ENCODE measurements around the gene PRPF40B. TPM values are rescaled to one million over a fixed set of nuclear protein-coding genes. Genes with fewer than 3 reads are reported as not detected.

PRPF40B gene
- total and polyA plus RNA-seq, 9 of the 15 experiments (the other 6 are each of a cell fraction or from before 2014, with no cell fraction given), result 0.55 to 10.6 (median 4.8) TPM

DNA sequence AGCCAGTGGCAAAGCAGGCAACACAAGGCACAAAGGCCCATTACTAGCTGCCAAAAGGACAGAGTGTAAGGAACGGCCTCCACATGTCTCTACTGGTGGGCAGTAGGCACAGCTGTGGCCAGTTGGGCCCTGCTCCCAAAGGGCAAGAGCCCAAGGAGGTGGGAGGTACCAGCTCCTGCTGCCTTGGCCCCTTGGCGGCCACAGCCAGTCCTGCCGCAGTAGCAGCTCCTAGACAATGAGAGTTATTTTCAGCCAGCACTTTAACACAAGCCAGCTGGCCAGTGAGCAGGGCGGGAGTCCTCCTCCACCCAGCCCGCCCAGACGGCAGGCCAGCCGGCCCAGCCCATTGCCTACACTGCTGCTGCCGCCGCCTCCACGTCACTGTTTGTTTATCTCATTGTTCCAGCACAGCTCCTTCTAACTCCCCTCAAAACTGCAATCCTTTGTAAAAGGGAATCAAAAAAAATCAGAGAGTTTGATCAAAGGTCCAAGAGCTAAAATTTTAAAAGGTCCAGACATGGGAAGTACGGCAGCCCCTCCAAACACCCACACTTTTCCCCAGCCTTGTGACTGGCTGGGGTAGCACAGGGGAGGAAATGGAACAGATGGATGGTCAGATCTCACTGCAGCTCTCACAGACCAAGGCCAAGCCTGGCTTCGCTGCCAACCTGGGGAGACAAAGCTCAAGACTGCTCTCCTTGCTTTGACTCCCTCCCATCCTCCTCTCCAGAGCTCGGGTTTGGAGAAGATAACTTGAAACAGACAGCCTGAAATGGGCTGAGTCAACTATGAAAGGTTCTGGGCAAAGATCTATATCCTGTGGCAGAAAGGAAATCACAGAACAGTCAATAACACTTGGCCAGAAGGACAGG, 50.3 kb downstream of the PRPF40B start (continued):
- TF ChIP-seq UBTF (IDR thresholded peaks at IDR 0.05; ENCODE audit: borderline replicate concordance in 1 of 2, low read depth in 2 of 2, low read length in 2 of 2), result peak; percentile 98 to 99
- TF ChIP-seq BCOR (IDR thresholded peaks at IDR 0.05), result no peak
- TF ChIP-seq MNT (conservative IDR thresholded peaks at IDR 0.05), result peak in 1 of 2 experiments; percentile 76; a peak in 3 of 4 replicates
- TF ChIP-seq ZKSCAN3 (CRISPR knock-in tag; IDR thresholded peaks at IDR 0.05), result no peak
- no peak for TF ChIP-seq DDX20 (tag; IDR thresholded peaks at IDR 0.05; ENCODE audit: low read depth)
- peak; percentile 62; the same call in 1 of the 2 replicates for TF ChIP-seq CBFA2T2 (conservative IDR thresholded peaks at IDR 0.05)
- no peak for TF ChIP-seq TCF7 (IDR thresholded peaks at IDR 0.05; ENCODE audit: borderline replicate concordance)
- no peak for TF ChIP-seq RBM34 (IDR thresholded peaks at IDR 0.05; ENCODE audit: borderline replicate concordance, insufficient read depth, low read length)
- TF ChIP-seq, protein P1, sequence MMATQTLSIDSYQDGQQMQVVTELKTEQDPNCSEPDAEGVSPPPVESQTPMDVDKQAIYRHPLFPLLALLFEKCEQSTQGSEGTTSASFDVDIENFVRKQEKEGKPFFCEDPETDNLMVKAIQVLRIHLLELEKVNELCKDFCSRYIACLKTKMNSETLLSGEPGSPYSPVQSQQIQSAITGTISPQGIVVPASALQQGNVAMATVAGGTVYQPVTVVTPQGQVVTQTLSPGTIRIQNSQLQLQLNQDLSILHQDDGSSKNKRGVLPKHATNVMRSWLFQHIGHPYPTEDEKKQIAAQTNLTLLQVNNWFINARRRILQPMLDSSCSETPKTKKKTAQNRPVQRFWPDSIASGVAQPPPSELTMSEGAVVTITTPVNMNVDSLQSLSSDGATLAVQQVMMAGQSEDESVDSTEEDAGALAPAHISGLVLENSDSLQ (IDR thresholded peaks at IDR 0.05), result no peak
- TF ChIP-seq ZBTB34 (CRISPR knock-in tag; IDR thresholded peaks at IDR 0.05), result no peak
- no peak for TF ChIP-seq ZNF143 (CRISPR knock-in tag; IDR thresholded peaks at IDR 0.05)
- no peak for TF ChIP-seq KLF13 (tag; IDR thresholded peaks at IDR 0.05; ENCODE audit: borderline replicate concordance, low read depth)
- no peak for TF ChIP-seq ZKSCAN8 (CRISPR knock-in tag; IDR thresholded peaks at IDR 0.05)
- TF ChIP-seq, protein P2, sequence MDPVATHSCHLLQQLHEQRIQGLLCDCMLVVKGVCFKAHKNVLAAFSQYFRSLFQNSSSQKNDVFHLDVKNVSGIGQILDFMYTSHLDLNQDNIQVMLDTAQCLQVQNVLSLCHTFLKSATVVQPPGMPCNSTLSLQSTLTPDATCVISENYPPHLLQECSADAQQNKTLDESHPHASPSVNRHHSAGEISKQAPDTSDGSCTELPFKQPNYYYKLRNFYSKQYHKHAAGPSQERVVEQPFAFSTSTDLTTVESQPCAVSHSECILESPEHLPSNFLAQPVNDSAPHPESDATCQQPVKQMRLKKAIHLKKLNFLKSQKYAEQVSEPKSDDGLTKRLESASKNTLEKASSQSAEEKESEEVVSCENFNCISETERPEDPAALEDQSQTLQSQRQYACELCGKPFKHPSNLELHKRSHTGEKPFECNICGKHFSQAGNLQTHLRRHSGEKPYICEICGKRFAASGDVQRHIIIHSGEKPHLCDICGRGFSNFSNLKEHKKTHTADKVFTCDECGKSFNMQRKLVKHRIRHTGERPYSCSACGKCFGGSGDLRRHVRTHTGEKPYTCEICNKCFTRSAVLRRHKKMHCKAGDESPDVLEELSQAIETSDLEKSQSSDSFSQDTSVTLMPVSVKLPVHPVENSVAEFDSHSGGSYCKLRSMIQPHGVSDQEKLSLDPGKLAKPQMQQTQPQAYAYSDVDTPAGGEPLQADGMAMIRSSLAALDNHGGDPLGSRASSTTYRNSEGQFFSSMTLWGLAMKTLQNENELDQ (CRISPR knock-in tag; IDR thresholded peaks at IDR 0.05; ENCODE audit: borderline replicate concordance), result no peak
- TF ChIP-seq ZNF584 (CRISPR knock-in tag; IDR thresholded peaks at IDR 0.05; ENCODE audit: low read depth), result peak; percentile 83; the same call in 1 of the 2 replicates
- peak; percentile 33 for TF ChIP-seq ZFX (CRISPR knock-in tag; IDR thresholded peaks at IDR 0.05)
- TF ChIP-seq RFX1 (IDR thresholded peaks at IDR 0.05), result no peak

Data from K562 (cell line).